NCI-H187 (cell line): ENCODE data around the gene GPNMB.
A peak's percentile ranks its signal among the peaks of the same experiment; 100 is the strongest.

Experiments
- DNase-seq, 2 experiments: peaks; one replicate each; lab custom pipeline; 2025; lab: John Stamatoyannopoulos, UW

GPNMB gene

DNA sequence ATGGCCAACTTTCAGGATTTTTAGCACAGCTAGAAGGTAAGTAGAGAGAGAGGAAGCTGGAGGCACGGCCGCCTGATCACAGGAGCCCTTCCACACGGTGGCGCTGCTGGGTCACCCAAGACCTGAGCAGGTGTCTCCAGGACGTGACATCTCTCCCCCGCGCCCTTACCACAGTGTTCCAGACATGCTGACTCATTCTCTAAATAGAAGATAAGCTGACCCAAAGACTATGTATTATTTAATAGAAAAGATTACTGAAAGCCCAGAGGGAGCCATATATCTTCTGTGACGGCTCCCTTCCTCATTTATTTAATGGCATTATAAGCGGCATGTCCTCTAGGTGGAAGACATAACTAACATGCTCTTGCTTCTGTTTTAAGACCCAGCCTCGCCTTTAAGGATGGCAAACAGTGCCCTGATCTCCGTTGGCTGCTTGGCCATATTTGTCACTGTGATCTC, 26.6 kb downstream of the GPNMB start:
- DNase-seq: peak; percentile 78 to 89

- DNase-seq: no peak
These were observed 29.3 kb downstream of the GPNMB start for GRCh38 chr7:23275912-23276311.

- DNase-seq: no peak
These were observed 29.8 kb downstream of the GPNMB start for GRCh38 chr7:23276376-23276775.

DNA sequence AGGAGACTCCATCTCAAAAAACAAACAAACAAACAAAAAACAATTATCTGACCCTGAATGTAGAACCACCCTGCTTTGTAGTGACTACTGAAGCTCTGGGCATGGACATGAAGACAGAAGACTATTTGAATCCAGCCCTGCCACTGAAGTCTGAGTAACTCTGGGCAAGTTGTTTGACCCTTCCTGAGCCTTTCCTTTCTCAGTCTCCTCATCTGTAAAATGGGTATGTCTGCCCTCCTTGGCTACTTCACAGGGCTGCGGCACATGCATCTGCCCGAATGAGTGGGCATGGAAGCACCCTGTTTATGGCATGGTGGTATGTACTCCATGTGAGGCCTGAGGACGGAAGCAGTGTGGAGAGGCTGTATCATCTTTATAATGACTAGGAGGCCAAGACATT, 30.4 kb downstream of the GPNMB start:
- no peak for DNase-seq

- peak in 1 of 2 experiments; percentile 47 for DNase-seq
These were observed 30.9 kb downstream of the GPNMB start for GRCh38 chr7:23277359-23277989.

DNA sequence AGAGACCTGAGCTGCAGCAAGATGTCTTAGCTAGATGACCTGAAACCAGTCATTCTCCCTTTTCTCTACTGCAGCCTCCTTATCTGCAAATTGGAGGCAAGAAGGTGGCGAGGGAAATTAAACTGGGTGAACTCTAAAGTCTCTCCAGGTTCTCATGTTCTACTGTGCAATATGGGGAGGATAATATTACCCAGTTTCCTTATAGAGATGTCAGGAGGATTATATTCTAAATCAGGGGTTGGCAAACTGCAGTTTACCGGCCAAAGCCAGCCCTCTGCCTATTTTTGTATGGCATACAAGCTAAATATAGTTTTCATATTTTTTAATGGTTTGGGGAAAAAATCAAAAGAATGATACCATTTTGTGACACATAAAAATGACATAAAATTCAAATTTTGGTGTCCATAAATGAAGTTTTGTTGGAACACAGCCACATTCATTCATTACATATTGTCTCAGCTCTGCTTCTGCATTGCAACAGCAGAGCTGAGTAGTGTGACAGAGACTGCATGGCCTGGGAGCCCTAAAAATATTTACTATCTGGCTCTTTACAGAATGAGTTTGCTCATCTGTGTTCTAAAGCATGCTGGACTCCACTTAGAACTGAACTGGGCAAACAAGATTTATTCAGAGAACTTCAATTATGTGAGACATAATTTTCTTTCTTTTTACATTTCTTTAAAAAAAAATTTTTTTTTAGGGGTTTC, 33.4 kb downstream of the GPNMB start:
- DNase-seq: no peak

- DNase-seq: no peak
These were observed 36.5 kb downstream of the GPNMB start for GRCh38 chr7:23283086-23283485.

DNA sequence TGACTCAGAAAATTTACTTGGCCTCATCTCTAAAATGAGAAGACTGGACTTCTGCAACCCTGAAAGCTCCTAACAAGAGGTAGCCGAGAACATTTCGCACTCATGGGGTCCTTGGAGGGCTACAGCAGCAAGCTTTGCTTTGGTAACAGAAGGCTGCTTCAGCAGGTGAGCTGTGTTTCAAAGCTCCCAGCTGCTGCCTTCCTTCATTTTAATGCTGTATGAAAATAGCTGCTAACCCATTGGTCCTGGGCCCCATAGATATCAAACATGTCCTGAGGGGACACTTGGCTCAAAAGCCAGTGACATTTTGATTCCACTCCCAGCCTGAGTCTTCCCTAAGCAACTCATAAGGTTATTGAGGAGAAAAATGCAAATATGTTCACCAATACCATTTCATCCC, 38.3 kb downstream of the GPNMB start:
- no peak for DNase-seq

- no peak for DNase-seq
These were observed 39.4 kb downstream of the GPNMB start for GRCh38 chr7:23285657-23286646.

DNA sequence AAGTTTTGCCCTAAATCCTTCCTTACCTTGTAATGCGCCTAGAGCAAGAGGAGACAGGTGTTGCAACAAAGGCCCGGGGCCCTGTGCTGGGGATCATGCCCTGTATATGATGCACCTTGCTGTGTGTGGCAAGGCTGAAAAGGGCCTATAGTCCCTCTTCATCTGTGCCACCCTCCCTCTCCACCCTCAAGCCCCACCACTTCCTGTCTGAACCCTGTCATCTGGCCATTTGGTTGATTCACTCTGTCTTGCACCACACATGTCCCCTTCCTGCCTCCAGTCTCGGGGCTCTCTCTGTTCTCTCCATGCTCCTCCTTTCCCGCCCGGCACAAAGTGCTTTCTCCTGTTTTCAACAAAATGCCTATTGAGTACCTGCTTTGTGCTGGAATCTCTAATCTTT, 41.0 kb downstream of the GPNMB start:
- no peak for DNase-seq

- no peak for DNase-seq
These were observed 44.4 kb downstream of the GPNMB start for GRCh38 chr7:23290993-23291392.

DNA sequence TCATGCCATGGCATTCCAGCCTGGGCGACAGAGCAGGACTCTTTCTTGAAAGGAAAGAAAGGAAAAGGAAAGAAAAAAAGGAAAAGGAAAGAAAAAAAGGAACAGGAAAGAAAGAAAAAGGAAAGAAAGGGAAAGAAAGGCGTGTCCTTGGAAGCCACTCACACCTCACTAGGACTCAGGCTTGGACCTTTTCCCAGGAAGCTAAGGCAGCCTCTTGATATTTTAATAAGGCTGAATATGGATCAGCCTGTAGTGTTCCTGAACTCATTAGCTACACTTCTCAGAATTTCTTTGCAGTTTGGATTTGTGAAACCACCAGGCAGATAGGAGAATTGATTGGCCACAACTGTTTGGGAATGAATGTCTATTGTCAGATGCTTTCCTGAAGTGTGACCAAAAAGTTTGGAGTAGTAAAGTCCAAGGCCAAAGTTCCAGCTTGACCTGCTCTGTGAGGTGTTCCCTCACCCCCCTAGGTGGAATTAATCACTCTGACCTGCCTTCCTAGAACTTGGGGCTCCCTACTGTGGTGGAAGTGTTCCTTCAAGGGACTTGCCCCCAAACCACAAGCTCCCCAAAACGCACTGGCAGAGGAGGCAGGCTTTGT, 45.5 kb downstream of the GPNMB start:
- DNase-seq: no peak

- DNase-seq: no peak
These were observed 46.0 kb downstream of the GPNMB start for GRCh38 chr7:23292623-23293022.

DNA sequence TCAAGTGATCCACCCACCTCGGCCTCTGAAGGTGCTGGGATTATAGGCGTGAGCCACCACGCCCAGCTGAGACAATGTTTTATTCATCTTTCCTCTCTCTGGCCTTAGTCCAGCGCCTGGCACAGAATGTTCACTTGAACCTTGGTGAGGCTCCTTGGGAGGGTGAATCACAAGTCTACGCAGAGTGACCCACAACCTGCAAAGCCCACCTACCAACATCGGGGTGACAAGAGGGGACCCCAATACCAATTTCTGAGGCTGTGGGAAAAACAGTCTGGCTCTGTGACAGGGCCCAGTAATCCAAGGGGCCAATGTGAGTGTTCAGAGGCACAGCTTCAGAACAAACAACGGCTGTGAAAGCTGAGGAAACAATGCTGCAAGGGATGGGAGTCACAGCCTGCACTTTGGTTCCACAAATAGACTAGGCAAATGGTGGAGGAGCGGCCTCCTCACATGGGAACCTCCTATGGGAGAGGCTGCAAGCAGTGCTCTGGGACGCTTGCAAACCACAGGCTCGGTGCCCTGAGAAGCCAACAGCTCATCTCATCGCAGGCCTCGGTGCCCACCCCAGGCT, 47.0 kb downstream of the GPNMB start:
- no peak for DNase-seq

- no peak for DNase-seq
These were observed 48.2 kb downstream of the GPNMB start for GRCh38 chr7:23294549-23295400.

GRCh38 chr7:23295401-23295697, 48.8 kb downstream of the GPNMB start:
- no peak for DNase-seq

- DNase-seq: no peak
These were observed 51.7 kb downstream of the GPNMB start for GRCh38 chr7:23298141-23298881.

DNA sequence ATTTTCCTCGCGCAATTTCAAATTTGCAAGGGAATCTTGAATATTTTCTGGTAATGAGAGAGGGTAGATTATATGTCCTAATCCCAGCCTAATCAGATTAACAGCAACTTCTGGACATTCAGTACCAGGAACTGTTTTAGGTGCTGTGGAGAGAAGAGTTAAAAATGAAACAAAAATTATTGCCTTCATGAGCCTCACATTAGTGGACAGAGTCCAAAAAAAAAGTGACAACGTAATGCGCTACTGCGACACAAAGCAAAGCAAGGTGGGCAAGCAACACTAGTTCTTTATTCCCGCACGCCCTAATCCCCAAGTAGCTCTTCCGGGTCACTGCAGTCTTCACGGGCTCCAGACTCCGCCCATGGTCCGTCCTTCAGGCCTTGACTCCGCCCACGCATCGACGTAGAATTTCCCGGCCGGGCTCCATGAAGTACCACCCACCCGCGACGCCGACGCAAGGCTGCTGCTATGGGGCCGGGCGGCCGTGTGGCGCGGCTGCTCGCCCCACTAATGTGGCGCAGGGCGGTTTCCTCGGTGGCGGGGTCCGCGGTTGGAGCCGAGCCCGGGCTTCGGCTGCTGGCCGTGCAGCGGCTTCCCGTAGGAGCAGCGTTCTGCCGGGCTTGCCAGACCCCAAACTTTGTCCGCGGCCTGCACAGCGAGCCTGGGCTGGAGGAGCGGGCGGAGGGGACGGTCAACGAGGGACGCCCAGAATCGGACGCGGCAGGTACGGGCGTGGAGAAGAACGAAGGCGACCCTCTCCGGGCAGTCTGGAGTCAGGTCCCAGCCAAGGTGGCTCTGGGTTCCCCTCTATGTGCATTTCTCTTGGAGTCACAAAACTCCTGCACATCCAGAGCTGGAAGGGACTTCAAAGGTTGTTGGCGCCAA, 52.6 kb downstream of the GPNMB start, which contains the start of gene MALSU1:
Gene MALSU1 (plus strand): TSS at position 455 of the 885 bp plus-strand sequence. CDS start 14 bp downstream, at position 469.
- DNase-seq: peak; percentile 82 to 97

- DNase-seq: no peak
These were observed 53.3 kb downstream of the GPNMB start for GRCh38 chr7:23299770-23300300.
